GM21360 (cell line): ENCODE data around the gene PDIA6.
"Not testable (repeated sequence)": the region's sequence is repeated elsewhere in the genome, so short reads cannot be mapped to it uniquely, and the experiment has no call there.

Experiments used
- ATAC-seq: cut with Tn5 transposase; IDR thresholded peaks from one replicate; pipeline ENCODE4 v1.9.1; 2021; ENCODE audit warnings: mild to moderate bottlenecking, moderate library complexity; ENCODE audit not compliant: unreplicated experiment

Gene PDIA6

DNA sequence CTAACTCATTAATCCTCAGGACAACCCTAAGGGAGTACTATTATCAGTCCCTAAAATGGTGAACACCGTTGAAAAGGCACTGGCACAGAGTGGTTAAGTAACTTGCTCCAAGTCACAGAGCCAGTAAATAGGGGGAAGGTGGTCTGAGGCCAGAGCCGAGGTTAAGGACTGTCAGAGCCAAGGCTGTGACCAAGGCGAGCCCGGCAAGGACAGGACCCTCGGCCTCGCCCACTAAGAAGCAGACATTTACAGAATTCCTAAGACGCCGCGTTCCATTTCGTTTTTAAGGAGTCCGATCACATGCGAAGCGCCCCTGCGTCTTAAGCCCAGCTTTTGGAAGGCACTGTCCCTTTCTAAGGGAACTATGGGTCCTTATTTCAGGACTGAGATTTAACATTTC, 1.1 kb downstream of the PDIA6 start:
- ATAC-seq, result no peak

DNA sequence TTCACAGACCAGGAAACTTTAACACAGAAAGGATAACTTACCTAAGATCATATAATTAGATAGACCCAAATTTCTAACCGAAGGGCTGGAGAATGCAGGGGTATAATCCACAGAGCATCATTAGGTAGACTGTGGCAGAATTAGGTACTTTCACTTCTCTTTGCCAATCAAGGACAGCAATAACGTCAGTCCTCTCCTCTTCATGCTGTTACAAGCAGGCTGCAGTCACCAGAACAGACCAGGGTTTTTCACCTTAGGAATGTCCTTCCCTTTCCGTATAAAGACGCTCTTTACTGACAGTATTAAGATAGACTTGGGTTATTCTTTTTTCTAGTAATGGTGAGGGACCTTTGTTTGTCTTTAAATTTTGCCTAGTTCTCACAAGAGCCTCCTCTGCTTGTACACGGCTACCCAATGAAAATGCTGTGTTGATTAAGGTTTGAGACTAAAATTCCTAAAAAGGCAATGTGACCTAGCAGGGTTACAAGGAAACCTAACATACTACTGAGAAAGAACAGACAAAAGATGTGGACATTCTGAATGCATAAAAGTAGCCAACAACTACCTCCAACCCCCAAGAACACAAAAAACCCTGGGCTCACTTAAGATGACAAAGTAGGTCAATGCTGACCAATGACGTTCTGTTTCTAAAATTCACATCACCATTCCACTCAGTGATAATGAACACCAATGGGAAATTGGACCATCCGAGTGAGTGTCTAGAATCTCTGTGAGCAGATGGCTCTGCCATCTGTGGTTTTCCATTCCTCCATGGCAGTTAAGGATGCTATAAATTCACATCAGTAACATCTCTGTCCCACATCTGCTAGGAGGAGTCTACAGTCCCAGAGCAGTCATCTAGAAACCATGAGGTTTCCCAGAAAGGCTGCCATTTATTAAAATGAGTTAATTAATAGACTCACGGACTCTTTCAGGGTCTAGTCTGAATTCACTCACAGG, 2.1 kb downstream of the PDIA6 start:
- no peak for ATAC-seq

DNA sequence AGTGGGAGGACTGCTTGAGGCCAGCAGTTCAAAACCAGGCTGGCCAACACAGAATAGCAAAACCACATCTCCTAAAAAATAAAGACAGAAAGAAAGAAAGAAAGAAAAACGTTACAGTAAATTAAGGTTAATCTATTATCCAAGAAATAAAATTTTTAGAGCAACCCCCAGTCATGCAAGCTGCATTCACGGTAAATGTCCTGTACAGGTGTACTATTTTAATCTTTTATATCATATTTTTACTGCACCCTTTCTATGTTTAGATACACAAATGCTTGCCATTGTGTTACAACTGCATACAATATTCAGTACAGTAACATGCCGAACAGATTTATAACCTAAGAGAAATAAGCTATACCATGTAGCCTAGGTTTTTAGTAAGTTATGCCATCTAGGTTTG, 6.0 kb downstream of the PDIA6 start:
- ATAC-seq, result no peak

DNA sequence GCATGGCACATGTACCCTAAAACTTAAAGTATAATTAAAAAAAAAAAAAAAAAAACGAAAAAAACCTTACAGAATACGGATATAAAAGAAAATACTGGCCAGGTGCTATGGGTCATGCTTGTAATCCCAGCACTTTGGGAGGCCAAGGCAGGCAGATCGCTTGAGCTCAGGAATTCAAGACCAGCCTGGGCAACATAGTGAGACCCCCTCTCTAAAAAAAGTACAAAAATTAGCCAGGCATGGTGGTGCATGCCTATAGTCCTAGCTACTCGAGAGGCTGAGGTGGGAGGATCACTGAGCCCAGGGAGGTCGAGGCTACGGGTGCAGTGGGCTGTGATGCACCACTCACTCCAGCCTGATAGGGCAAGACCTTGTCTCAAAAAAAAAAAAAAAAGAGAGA, 6.6 kb downstream of the PDIA6 start:
- ATAC-seq, result not testable (repeated sequence)

DNA sequence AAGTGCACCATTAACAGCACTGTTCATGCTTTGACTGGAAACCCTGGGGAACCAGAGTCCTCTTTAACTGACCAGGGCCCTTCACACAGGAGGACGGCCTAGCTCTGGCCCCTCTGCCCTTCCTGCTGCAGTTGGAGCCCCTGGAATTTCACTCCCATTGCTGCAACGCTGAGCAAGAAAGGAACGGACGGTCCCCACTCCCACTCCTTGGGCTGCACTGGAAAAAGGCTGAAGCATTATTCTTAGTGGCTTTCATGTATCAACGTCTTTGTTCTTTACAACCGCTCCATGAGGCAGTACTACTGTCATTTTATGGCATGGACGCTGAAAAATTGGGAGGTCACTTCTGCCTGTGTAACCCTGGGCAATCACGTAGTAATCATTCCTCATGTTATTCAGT, 9.9 kb downstream of the PDIA6 start:
- ATAC-seq, result no peak

DNA sequence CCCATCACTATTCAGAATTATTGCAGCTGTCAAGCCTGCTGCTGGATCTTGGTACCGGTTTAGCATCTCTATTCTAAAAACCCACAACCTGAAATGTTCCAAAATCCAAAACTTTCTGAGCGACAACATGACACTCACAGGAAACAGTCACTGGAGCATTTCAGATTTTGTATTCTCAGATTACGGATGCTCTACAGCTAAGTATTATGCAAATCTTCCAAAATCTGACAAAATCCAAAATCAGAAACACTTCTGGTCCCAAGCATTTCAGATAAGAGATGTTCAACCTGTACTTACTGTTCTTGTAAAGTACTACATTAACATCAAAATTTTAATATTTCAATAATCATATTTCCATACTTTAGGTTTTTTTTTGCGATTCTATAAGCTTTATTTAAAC, 12.4 kb downstream of the PDIA6 start:
- no peak for ATAC-seq

DNA sequence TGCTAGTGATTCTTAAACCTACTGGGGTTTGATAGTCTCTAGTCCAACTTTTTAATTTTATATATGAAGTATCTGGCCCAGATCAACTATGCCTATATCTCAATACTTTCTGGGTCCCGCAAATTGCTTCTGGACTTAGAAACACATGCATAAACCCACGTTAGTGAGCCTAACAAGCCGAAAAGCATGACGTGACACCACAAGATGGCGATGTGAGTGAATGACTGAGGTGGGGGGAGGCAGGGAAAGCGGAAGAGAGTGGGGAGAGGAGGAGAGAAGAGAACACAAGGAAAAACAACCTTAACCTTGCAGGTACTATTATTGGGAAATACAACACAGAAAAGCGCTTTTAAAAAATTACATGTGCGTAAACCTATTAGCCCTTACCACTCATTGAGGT, 13.8 kb downstream of the PDIA6 start:
- ATAC-seq, result no peak

DNA sequence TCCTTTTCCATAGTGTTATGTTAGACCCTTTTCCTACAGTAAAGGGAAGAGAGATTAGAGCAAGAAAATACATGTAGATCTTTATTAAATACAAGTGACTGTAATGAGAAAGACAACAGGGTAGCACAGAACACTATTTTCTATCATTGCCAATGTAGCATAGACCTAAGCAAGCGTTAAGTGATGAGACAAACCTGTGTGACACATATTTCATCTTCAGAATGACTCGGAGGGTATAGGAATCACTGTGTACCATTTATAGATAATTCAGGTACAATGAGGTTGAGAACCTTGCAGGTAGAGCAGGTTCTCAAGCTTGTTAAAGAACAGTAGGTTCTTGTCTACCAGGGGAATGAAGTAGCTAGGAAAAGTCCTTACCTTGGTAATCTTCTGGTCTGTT, 15.9 kb downstream of the PDIA6 start:
- ATAC-seq, result no peak

DNA sequence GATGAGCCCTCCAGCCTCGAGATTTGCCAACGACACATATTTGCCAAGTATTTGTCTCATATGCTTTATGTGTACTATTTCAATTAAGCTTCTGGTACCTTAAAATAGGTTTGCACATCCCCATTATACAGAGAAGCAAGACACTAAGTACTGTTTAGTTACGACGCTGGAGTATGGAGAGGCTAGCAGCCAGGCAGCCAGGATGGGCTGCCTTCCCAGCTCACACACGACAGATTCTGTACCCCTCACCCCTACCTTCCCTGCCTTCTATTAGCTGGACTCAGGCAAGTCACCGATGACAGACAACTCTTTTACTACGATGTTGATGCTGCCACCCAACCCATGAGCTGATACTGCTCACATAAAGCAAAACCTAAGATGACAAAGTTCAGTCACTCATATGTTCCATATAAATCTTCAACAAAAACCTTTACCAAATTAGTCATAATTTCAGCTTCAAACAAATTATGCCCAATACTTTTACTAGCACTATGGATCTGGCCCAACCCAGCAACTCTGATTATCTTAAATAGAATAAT, 17.0 kb downstream of the PDIA6 start:
- ATAC-seq, result no peak

DNA sequence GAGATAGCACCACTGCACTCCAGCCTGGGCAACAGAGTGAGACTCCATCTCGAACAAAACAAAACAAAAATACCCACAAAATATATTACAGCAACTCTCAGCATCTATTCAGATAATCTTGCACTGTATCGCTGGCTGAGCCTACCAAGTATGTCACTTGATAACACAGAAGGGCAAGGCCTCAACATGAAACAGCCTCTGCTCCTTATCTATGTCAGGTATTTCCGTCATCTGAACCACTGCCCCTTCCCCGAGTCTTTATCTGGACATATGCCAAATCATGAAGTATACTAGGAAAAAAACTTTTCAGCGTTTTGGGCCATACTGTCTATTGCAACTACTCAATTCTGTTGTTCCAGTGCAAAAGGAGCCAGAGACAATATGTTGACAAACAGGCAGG, 17.7 kb downstream of the PDIA6 start:
- no peak for ATAC-seq

DNA sequence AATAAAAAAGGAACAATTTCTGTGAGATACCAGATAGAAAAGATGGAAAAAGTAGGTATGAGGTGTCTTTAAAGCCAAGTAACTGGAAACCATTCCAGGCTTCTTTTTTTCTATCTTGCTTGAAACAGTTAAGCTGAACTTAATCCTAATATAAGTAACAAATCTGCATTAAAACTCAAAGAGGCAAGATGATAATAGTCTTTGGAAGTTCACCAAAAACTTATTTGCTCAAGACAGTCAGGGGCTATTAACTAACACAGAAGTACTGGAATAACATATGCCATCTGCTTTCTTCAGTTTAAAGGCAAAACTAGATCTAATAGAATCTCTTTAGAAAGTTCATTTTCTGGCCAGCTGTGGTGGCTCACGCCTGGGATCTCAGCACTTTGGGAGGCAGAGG, 18.8 kb downstream of the PDIA6 start:
- ATAC-seq, result no peak

DNA sequence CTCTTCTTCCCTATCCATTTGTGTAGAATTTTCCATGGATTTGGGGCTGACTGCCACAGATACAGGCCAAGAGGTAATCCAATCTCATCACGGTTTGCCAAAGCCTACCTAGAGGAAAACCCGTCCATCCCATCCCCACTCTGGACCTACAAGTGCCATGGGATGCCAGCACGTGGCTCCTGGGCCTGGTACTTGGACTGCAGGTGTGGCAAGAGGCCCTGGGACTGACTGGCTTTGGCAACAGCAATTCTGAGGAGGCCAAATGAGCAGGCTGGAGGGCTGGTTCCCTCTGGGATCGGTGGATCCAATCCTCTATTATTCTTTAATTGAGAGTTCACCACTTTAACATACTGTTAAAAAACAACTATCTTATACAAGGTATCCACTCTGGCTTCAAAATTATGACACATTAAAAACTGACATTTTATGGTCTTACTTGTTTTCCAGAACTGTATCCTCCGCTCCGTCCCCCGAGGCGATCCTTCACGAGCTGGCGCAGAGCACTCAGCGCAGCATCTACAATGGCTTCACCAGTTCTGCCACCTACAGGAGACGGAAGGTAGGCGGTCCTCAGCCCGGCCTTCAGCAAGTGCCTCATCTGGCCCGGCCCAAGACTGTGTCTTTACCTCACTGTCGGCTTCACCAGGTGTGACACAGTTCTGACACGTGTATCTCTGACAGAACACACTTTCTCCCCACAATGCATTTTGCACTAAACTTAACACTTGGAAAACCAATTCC, 19.8 kb downstream of the PDIA6 start:
- no peak for ATAC-seq

DNA sequence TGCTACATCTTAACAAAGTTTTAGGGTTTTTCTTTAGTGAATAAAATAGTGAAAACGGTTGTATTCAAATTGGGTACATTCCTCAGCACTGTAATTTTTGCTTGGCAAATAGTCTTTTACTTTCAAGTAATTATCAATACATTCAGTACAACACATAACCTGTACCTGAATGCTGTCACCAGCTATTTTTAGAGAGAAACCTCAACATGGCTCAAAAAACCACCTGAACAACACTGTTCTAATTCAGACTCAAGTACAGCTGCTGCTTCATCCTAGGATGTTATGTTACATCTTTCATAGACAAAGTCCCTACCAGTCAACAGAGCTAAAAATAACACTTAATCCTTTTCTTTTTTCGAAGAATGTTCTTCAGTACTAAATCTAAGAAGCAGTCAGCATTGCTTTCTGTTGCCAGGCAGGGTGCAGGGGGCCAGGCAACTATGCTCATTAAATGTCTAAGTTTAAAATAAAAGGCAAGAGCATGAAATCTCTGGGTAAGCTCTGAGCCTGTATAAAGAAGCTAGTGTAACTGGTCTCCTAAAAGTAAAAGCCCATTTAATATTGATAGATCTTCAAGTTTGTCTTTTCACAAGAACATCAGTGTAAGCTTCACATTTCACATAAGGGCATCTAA, 20.5 kb downstream of the PDIA6 start:
- no peak for ATAC-seq

DNA sequence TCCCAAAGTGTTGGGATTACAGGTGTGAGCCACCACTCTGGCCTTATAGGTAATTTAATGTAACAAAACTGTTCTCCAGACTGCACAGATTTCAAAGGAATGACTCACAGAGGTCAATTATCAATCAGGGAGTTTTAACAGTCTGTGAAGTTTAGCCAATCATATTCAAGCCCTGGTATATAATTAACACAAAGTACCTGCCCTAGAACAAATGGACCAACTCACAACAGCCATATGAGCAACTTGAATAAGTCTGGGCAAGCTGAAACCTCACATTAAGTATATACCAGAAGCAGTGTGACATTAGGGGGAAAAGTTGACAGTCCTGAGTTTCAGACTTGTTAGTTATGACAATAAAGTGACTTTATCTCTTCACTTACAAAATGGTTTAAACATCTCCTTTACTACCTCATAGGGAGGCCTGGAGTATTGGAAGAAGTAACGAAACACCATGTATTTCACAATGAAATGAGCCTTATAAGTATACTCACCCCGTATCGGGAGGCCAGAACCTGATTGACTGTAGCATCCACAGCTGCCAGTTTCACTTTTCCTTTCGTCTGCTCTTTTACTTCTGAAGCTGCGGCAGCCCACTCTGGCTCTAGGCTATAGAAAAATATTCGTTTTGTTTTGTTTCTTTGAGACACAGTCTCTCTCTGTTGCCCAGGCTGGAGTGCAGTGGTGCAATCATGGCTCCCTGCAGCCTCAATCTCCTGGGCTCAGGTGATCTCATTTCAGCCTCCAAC, 22.2 kb downstream of the PDIA6 start:
- ATAC-seq, result peak; percentile 62

DNA sequence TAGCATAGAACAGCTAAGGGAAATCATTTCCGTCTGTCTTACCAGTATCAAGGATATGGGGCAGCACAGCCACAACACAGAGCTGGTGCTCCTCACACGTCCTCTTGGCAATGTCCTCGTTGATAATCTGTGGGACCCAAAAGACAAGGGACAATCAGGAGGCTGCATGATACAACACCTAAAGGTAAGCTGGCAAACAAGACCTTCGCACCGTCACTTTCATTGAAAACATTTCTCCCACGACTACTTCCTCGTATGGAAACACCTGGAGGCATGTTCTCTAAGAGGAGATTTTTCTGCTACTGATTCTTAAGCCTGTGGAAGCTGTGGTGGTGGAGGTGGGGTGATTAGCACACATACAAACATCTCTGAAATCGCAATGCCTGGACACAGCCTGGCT, 23.7 kb downstream of the PDIA6 start:
- no peak for ATAC-seq

DNA sequence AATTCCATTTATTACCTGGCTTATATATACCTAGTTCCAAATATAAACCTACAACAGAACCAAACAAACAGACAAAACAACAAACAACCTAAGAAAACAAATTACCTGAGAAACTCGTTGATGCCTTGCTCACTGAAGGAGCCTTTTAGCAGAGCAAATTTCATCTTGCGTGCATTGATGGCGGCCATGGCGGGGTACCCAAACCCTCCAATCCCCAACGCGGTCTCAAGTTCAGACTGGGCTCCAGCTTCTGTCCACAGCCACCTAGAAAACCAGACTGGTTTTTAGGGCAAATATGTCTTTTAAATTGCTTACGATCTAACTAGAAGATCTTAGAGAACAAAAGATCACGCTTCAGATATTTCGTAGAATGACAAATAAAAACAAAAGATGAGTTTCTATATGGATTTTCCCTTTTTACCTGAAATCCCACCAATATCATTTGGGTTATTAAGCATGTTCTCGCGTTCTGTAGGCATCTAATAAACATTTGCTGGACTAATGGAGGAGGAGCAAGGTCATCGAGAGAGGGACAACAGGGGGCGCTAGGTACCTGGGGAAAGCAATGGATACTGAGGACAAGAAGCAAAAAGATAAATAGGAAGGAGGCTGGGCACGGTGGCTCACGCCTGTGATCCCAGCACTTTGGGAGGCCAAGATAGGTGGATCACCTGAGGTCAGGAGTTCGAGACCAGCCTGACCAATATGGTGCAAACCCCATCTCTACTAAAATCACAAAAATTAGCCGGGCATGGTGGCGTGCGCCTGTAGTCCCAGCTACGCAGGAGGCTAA, 25.2 kb downstream of the PDIA6 start:
- no peak for ATAC-seq

DNA sequence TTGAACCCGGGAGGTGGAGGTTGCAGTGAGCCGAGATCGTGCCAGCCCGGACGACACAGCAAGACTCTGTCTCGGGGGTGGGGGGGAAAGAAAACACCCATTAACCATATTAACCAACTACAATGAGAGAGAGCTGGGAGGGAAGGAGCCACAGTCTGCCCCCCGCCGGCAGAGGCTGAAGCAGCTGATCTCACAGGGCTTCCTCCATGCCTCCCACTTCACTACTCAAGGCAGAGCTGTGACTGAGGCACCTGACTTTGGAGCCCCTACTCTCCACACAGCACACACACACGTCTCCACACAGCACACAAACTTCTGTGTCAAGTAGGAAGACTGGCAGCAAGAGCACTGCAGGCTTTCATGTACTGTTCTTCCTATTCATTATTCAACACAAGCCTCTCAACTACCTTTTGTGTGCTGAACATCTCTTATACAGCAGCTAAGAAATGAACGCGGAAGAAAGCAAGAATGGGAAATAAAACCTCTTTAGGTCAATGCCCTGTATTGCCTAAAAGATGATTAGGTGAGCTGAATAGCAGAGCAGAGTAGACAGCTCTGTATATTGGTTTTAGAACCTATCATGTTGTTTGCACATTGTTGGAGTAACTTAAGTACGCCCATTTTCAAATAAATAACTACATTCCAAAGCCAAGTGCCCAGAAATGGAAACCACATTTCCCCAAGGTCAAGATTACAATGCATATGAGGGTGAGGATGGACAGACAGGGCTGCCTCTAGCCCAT, 26.2 kb downstream of the PDIA6 start:
- no peak for ATAC-seq

DNA sequence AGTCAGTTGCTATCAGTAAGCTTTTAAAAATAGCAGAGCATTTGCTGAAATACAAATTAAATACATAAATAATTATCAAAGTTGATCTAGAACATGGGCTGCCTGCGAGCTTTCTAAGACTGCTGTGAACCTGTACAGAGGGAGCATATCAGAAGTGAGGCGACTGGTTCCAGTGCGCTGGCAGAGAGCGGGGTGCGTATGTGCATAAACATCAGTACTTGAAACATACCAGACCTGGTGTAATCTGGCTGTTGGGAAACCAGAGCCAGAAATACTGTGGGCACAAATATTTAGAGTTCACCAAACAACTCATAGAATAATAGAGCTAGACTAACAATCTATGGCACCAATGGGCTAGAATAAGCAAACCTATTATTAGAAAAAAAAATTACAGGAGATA, 27.3 kb downstream of the PDIA6 start:
- no peak for ATAC-seq

DNA sequence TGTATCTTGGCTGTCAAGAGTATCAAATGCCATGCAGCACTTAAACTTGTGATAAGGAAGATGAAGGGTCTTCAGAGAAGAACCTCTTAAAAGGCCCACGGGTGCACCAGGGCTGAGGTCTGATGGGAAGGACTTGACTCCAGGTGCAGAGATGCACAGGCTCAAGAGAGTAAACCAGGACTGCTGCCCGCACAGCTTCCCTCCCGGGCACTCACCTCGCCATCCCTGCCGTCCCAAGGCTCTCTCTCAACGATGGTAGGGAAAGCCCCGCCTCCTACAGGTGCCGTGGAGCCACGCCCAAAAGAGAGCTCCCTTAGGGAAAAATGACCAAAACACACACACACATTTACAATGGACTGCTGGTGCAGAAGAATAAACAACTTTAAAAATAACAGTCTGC, 27.9 kb downstream of the PDIA6 start:
- no peak for ATAC-seq
